Transverse colon (tissue), 4 donors: ENCODE results near the gene TAF3. TPM values are rescaled to one million over a fixed set of nuclear protein-coding genes. Genes with fewer than 3 reads are reported as not detected.

ENCODE experiments used
- DNase-seq: peaks from one replicate; pipeline ENCODE4 v3.0.0-alpha.2; 2019
- H3K27ac ChIP-seq, 4 donors: fragments of 200-600 bp; sonication (generic); 2 replicates each; pipeline ENCODE4 v1.5.1; 2016 to 2018; ENCODE audit warnings: inconsistent platforms in 4 of 4
- H3K27me3 ChIP-seq: fragments of 200-600 bp; sonication (generic); 2 replicates; pipeline ENCODE4 v1.5.1; 2017; ENCODE audit warnings: inconsistent platforms
- H3K36me3 ChIP-seq, 4 donors: fragments of 200-600 bp; sonication (generic); 2 replicates each; pipeline ENCODE4 v1.5.1; 2017 to 2019; ENCODE audit warnings: inconsistent platforms in 4 of 4
- H3K4me1 ChIP-seq, 4 donors: fragments of 200-600 bp; sonication (generic); 2 replicates each; pipeline ENCODE4 v1.5.1; 2017 to 2020; ENCODE audit warnings: inconsistent platforms in 4 of 4
- H3K4me3 ChIP-seq, 4 donors: fragments of 200-600 bp; sonication (generic); 1 replicate in 1 of 4; 2 replicates in 3 of 4; pipeline versions ENCODE4 v1.5.1 to v1.6.1; 2017 to 2019; ENCODE audit warnings: inconsistent platforms in 4 of 4
- H3K9me3 ChIP-seq, 2 donors: fragments of 200-600 bp; sonication (generic); 2 replicates each; pipeline ENCODE4 v1.5.1; 2017 to 2019; ENCODE audit warnings: inconsistent platforms in 2 of 2
- EP300 ChIP-seq: sonication (generic); formaldehyde crosslinking; IDR thresholded peaks from one replicate; pipeline ENCODE4 v1.6.1; 2017; ENCODE audit warnings: antibody characterized with exemption, low read depth
- POLR2A ChIP-seq: fragments of 450-650 bp; IDR thresholded peaks from one replicate; pipeline ENCODE4 v1.6.1; 2016; ENCODE audit warnings: antibody characterized with exemption, mild to moderate bottlenecking, moderate library complexity
- POLR2AphosphoS5 ChIP-seq, 3 donors: sonication (generic); formaldehyde crosslinking; IDR thresholded peaks; one replicate each; pipeline ENCODE4 v1.6.1; 2016; ENCODE audit warnings: antibody characterized with exemption in 3 of 3
- WGBS, 2 donors: methylation state at CpG; one replicate each; pipeline ENCODE4 v1.1.5; 2018; ENCODE audit warnings: low coverage in 1 of 2; 5-methylcytosine and 5-hydroxymethylcytosine counted together
- in situ Hi-C, 4 donors: fragments of 200-750 bp; cut with MboI; loops; one replicate each; pipeline versions ENCODE4 v1.15.0 to v1.15.1; 2017; ENCODE audit warnings: low sequenced_read_pairs in 3 of 4, low pct_ligation_motif_present in 1 of 4, low pct_unique_long_range_greater_than_20kb in 1 of 4
- intact Hi-C: fragments of 100-400 bp; cut with DNase I; formaldehyde crosslinking; loops from one replicate; pipeline ENCODE4 v1.15.1; 2023; ENCODE audit warnings: low total_unique reads
- total RNA-seq, 4 donors: library from RNA; depleted of rRNA; stranded (reverse); fragments of >200 nt; gene quantifications; one replicate each; pipeline ENCODE4 v1.1.0, GENCODE V29; 2016
- TF ChIP-seq, protein P1 (sequence below), 5 experiments: fragments of 200-600 bp in 3 of 5; fragments of 450-650 bp in 2 of 5; sonication (generic) in 3 of 5; IDR thresholded peaks; 1 replicate in 2 of 5; 2 replicates in 3 of 5; pipeline ENCODE4 v1.5.1; 2016 to 2017; ENCODE audit warnings: antibody characterized with exemption in 5 of 5, inconsistent platforms in 3 of 5, mild to moderate bottlenecking in 2 of 5, moderate library complexity in 1 of 5

Gene TAF3
- total RNA-seq, 4 donors from 2014 or later, result 4.8 to 35.6 (median 9.6) TPM

DNA sequence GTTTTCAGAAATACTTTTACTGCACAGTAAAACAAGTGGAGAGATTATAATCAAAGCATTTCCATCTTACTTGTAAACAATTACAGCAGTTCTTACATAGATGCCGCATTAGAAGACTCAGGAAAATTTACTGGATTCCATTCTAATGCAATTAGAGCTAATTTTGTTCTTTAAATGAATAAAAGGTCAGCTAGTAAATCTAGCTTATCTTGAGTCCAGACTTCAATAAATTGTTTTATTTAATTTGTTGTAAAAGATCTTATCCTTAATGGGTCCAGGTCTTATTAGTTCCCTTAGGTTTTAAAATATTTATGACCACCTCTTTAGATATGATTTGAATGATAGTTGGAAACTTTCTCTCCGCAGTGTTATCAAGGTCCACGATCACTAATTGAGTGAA, 166.0 kb downstream of the TAF3 start:
- 90 to 93% methylated on average over 3 of the region's 3 CpGs for WGBS, 2 donors
- no peaks in the 10 kb centered on the region for H3K27me3 ChIP-seq
- intact Hi-C loops (no loop called here), in situ Hi-C loops (no loop called here)
- DNase-seq, result no peak
- H3K4me3 ChIP-seq, result no peak overlapping the region
- H3K27ac ChIP-seq, result no peak overlapping the region
- H3K4me1 ChIP-seq, result no peaks in the 10 kb centered on the region
- H3K9me3 ChIP-seq, result no peaks in the 10 kb centered on the region
- no peaks in the 10 kb centered on the region for H3K36me3 ChIP-seq
- TF ChIP-seq POLR2A, result no peak
- TF ChIP-seq, protein P1, sequence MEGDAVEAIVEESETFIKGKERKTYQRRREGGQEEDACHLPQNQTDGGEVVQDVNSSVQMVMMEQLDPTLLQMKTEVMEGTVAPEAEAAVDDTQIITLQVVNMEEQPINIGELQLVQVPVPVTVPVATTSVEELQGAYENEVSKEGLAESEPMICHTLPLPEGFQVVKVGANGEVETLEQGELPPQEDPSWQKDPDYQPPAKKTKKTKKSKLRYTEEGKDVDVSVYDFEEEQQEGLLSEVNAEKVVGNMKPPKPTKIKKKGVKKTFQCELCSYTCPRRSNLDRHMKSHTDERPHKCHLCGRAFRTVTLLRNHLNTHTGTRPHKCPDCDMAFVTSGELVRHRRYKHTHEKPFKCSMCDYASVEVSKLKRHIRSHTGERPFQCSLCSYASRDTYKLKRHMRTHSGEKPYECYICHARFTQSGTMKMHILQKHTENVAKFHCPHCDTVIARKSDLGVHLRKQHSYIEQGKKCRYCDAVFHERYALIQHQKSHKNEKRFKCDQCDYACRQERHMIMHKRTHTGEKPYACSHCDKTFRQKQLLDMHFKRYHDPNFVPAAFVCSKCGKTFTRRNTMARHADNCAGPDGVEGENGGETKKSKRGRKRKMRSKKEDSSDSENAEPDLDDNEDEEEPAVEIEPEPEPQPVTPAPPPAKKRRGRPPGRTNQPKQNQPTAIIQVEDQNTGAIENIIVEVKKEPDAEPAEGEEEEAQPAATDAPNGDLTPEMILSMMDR (IDR thresholded peaks at IDR 0.05), result no peak
- TF ChIP-seq EP300, result no peak
- TF ChIP-seq POLR2AphosphoS5 (IDR thresholded peaks at IDR 0.05), result no peak

DNA sequence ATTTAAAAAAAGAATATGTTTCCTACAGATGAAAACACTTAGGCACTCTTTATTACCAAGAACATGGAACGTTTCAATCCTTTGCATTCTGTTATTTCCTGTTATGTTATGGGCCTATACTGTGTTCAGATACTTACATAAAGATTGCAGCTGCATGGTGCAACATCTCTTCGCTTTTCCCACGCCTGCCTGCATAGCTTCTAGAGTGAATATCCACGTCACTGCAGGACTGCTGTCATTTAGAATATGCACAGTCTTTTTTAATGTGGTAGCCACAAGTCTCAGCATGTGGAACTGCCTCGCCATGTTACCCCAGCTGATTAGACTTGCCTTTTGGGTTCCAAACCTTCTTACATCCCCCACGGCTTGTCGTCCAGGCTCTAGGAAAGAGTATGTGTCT, 166.6 kb downstream of the TAF3 start:
- intact Hi-C loops (no loop called here), in situ Hi-C loops (no loop called here)
- WGBS, 2 donors, result 72 to 89% methylated on average over 5 to 7 of the region's 7 CpGs
- Histone ChIP-seq H3K27ac (no peak overlapping the region), H3K9me3 (no peaks in the 10 kb centered on the region), H3K4me1 (no peaks in the 10 kb centered on the region), H3K4me3 (no peak overlapping the region), H3K27me3 (no peaks in the 10 kb centered on the region), H3K36me3 (no peaks in the 10 kb centered on the region)
- TF ChIP-seq EP300, result no peak
- no peak for DNase-seq

GRCh38 chr10:7986851-7987250, 168.5 kb downstream of the TAF3 start:
- TF ChIP-seq EP300 (no peak), POLR2A (no peak), POLR2AphosphoS5 (IDR thresholded peaks at IDR 0.05) (no peak)
- TF ChIP-seq, protein P1 (IDR thresholded peaks at IDR 0.05), result no peak
- no peaks in the 10 kb centered on the region for H3K36me3 ChIP-seq
- H3K9me3 ChIP-seq, result no peaks in the 10 kb centered on the region
- WGBS, 2 donors, result 57 to 76% methylated on average over 1 to 4 of the region's 4 CpGs
- H3K4me1 ChIP-seq, result no peaks in the 10 kb centered on the region
- DNase-seq, result no peak
- no peak overlapping the region for H3K4me3 ChIP-seq
- in situ Hi-C loops (no loop called here), intact Hi-C loops (no loop called here)
- no peaks in the 10 kb centered on the region for H3K27me3 ChIP-seq
- H3K27ac ChIP-seq, result no peak overlapping the region

- WGBS, 2 donors, result 94 to 100% methylated on average over 1 to 2 of the region's 2 CpGs
- no peaks in the 10 kb centered on the region for H3K4me1 ChIP-seq
- in situ Hi-C loops, result no loop called here
- H3K4me3 ChIP-seq, result no peak overlapping the region
- H3K9me3 ChIP-seq, result no peaks in the 10 kb centered on the region
- H3K36me3 ChIP-seq, result no peaks in the 10 kb centered on the region
- no peak for DNase-seq
- TF ChIP-seq POLR2A, result no peak
- H3K27me3 ChIP-seq, result no peaks in the 10 kb centered on the region
- intact Hi-C loops, result no loop called here
- no peak overlapping the region for H3K27ac ChIP-seq
These were observed 170.7 kb downstream of the TAF3 start for GRCh38 chr10:7988989-7989388.

- H3K4me1 ChIP-seq, result no peaks in the 10 kb centered on the region
- intact Hi-C loops, result no loop called here
- 95 to 100% methylated on average over 1 of the region's 1 CpG for whole genome bisulfite sequencing, 2 donors
- no peak overlapping the region for H3K4me3 ChIP-seq
- TF ChIP-seq POLR2A (no peak), EP300 (no peak), POLR2AphosphoS5 (IDR thresholded peaks at IDR 0.05) (no peak)
- TF ChIP-seq, protein P1 (IDR thresholded peaks at IDR 0.05), result no peak
- no peaks in the 10 kb centered on the region for H3K27me3 ChIP-seq
- H3K36me3 ChIP-seq, result no peaks in the 10 kb centered on the region
- peaks cover 0 to 19% of the 10 kb centered on the region in 2 donors for H3K9me3 ChIP-seq
- no peak for DNase-seq
- in situ Hi-C loops, result no loop called here
- no peak overlapping the region for H3K27ac ChIP-seq
These were observed 180.5 kb downstream of the TAF3 start for GRCh38 chr10:7998831-7999230.
